HG03280 (cell line): Measurements from ENCODE around the gene ATP5F1D.

Source experiments
- ATAC-seq: cut with Tn5 transposase; IDR thresholded peaks from one replicate; pipeline ENCODE4 v1.9.1; 2021; ENCODE audit warnings: mild to moderate bottlenecking, moderate library complexity; ENCODE audit not compliant: unreplicated experiment

The ATP5F1D gene

DNA sequence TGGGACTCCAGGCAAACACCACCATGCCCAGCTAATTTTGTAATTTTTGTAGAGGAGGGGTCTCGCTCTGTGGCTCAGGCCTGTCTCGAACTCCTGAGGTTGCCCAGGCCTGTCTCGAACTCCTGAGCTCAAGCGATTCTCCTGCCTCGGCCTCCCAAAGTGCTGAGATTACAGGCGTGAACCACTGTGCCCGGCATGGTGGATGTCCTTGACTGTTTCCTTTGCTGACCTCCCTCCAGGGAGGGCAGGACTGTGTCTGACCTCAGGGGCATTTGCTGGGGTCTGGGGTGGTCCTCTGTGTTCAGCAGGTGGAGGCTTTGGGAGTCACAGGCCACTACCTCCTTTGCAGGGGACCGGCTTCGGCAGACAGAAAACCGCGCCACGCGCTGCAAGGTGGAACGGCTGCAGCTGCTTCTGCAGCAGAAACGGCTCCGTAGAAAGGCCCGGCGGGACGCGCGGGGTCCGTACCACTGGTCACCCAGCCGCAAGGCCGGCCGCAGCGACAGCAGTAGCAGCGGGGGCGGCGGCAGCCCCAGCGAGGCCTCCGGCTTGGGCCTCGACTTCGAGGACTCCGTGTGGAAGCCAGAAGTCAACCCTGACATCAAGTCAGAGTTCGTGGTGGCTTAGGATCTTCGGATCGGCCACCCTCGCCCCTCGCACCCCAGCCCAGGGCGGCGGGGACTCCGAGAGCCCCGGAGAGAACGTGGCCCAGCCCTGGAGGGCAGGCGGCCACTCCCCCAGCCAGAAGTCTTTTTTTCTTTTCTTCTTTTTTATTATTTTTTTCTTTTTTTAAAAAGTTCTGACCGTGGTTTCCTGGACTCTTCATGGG, 15.3 kb downstream of the ATP5F1D start:
- no peak for ATAC-seq

- ATAC-seq: no peak
Observed at GRCh38 chr19:1257475-1258162, 16.1 kb downstream of the ATP5F1D start.

DNA sequence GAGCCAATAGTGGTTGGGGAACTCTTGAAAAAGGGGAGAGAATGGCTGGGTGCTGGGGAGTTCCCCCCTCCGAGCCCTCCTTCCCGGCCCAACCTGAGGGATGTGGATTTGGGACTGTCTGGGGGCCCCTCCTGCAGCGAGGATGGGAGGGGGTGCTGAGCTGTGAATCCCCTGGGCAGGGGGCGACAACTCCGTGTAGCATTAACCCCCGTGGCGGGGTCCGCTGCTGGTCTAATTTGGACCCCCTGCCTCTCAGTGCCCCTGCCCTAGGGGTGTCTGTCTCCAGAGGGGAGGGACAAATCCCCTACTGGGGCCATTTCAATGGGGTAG, 16.6 kb downstream of the ATP5F1D start:
- ATAC-seq: no peak

- no peak for ATAC-seq
Observed at GRCh38 chr19:1258707-1259205, 17.2 kb downstream of the ATP5F1D start.

DNA sequence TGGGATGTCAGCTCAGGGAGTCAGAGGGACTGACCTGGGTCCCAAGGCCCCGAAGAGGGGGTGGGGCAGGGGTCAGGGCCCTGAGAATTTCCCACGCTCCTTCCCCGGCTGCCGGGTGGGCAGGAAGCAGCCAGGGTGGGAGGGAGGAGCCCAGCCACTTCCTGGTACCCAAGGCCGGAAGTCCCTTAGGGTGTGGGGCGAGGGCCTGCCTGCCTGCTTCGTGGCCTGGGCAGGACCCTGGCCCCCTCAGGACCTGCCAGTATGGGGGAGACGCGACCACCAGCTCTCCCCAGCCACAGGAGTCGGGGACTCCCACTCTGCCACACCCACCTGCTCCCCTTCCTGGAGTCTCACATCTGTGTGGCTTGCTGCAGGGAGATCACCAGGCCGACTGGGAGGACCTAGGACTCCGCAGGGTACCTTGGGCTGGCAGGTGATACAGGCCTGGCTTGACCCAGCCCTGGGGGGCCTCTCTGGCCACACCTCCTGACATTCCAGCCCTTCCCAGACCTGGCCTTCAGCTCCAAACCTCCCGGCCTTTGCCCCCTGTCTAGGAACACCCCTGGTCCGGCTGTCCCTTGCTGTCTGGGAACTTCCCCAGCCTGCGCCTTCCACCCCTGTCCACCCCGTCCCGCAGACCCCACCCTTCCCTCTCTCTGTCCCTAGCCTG, 17.8 kb downstream of the ATP5F1D start:
- peak; percentile 34 for ATAC-seq

DNA sequence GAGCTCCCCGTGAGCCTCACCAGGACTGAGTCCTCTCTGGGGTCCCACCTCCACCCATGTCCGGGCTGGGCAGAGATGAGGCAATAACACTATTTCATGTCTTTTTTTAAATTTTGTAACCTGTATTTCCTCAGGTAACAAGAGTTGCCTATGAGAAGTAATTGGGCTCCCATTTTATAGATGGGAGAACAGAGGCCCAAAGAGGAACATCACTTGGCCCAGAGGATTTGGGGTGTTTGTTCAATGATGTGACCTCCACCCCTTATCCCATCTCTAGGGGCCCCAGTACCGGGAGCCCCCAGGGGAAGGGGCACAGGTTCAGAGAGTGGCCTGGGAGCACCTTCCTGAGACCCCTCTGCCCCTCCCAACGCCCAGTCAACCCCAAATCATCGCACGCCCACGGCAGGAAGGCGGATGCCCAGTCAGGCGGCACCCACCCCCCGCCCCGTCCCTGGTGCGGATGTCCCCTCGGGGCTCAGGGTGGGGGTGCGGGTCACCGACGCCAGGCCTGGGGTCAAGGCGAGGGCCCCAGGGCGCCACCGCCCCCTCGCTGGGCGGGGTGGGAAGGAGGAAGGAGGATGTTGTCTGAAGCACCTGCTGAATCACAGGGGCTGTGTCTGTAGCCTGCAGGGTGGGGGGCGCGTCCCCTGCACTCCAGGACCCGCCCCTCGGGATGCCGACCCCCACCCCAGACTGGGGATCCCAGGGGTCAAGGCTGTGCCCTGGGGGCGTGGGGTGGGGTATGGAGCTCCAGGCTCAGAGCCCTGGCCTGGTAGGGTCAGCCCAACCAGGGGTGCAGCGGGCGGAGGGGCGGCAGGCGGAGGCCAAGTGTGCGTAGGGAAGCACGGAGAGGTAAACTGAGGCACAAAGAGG, 18.6 kb downstream of the ATP5F1D start:
- no peak for ATAC-seq

- peak; percentile 66 for ATAC-seq
Observed at GRCh38 chr19:1260749-1261537, 19.4 kb downstream of the ATP5F1D start.

GRCh38 chr19:1261538-1261797, 19.9 kb downstream of the ATP5F1D start:
- no peak for ATAC-seq

DNA sequence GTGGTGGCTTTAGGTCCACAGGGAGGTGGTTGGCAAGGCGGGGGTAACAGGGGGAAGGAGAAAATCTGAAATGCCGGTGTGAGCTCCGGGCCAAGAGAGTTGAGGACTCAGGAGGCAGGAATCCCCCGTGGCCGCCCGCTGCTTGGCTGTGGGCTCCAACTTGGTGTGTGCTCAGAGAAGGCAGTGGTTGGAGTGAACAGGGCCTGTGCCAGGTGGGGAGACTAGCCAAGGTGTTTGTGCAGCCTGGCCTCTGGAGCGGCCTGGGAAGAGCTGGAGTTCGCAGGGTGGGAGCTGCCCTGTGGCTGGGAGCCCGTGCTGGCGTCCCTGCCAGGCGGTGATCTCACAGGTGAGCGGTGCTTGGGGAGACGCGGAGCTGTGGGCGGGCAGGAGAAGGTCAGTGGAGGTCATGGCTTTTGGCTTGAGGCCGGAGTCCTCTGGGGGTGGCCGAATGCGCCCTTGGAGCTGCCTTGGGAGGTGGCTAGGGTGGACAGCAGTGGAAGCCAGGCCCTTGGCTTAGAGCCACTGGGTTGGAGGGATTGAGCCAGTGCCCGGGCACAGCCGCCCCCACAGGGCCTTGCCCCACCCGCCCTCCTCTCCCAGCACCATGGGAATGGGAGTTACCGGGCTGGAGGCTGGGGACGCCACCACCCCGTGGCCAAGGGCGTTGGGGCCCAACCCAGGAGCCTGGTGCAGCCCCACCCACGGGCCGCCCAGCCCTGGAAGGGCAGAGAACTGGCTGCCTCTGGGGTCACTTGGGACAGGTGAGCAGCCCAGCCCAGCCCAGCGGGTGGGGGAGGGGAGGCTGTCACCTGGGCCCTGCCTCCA, 20.5 kb downstream of the ATP5F1D start:
- ATAC-seq: no peak

- ATAC-seq: no peak
Observed at GRCh38 chr19:1262623-1263123, 21.1 kb downstream of the ATP5F1D start.

DNA sequence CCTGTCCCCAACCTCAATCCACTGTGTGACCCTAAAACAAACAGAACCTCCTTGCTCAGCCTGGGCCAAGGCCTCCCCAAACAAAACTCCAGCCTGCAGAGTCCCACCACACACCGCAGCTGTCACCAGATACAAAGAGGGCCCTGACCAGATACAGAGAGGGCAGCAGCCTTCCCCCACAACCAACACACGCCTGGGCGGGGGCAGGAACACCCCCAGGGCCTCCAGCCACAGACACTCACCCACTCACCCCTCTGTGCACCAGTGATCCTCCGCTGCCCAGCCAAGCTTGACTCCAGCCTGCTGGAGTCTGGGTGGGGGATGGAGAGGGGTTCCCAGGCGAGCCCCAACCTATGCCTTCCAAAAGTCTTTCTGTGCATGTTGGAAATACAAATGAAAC, 21.6 kb downstream of the ATP5F1D start:
- no peak for ATAC-seq

DNA sequence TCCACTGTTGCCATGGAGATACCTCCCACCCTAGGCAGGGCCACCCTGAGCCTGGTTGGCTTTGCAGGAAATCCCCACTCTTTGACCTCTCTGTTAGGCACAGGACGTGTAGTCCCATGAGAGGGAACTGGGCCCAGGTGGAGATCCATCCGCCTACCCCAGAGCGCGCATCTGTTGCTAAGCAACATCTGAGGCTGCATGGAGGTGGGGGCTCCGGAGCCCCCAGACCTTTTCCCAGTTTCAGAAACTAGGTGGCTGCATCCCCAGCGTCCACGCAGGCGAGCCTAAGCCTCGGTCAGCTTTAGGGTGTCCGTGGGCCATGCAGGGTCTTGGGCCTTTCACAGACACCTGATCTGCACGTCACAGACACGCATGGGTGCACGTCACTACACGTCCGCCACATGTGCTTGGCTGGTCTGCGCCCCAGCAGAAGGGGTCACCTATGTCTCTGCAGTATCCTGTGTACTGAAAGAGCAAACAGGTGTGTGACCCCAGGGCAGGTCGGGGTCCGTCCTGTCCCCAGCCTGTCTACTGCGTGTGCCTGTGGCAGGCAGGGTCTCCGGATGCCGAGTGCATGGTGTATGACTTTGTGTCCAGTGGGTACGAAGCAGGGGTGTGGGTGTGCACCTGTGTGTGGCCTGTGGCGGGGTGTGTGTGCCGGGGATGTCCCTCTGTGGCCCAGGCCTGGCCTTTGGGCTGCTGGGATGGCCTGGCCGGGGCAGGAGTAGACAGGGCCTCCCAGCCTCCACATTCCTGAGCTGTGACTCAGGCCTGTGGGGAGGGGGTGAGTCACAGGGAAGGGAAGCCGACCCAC, 23.5 kb downstream of the ATP5F1D start:
- ATAC-seq: no peak

DNA sequence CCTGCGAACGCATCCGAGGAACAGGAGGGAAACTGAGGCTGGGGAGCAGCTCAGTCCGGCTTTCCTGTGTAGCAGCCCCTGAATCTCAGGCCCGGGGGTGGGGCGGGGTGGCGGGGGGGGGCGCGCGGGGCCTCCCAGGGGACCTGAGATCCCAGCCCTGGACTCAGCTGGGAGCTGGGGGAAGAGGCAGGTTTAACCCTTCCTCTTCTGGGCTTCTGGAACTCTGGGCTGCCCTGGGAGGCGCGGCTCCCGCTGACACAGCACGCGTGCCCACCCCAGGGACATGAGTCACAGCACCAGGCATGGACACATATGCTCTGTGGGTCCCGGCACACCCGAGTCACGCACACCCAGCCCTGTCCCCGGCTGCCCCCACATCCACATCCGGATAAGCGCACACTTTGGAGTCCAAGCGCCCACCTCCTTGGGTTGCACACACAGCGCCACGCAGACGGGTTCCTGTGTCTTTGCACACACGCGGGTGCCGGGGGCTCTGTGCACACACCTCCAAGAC, 24.1 kb downstream of the ATP5F1D start:
- no peak for ATAC-seq

DNA sequence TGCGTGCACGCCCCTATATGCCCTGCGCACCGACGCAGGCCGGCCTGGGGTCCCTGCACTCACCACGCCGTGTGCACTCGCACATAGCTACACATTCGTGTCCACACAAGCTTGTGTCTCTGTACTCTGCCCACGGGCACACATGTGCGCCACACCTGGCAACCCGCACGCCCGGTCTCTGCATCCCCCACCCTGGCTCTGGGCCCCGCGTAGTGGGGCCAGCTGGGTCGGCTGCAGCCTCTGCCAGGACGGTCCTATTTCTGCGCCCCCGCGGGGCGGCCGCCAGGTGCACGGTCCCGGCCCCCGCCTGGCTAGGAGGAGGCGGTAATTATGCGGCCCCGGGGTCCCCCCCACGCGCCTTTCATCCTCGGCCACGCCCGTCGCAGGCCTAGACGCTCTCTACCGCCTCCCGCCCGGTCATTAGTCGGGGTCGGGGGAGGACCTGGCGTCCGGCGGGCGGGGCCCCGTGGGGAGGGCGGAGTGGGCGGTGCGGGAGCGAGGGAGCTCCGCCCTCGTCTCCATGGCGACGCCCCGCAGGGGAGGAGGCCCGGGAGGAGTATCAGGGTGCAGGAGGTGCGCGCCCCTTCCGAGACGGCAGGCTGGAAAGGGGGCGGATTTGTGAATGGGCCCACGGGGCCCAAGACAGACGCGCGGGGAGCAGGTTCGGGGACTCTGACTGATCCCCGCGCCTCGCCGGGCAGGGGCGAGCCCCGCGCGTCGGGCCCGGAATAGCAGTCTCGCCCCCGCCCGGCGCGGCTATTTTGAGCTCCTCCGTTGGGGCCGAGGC, 24.8 kb downstream of the ATP5F1D start:
- ATAC-seq: peak; percentile 31

DNA sequence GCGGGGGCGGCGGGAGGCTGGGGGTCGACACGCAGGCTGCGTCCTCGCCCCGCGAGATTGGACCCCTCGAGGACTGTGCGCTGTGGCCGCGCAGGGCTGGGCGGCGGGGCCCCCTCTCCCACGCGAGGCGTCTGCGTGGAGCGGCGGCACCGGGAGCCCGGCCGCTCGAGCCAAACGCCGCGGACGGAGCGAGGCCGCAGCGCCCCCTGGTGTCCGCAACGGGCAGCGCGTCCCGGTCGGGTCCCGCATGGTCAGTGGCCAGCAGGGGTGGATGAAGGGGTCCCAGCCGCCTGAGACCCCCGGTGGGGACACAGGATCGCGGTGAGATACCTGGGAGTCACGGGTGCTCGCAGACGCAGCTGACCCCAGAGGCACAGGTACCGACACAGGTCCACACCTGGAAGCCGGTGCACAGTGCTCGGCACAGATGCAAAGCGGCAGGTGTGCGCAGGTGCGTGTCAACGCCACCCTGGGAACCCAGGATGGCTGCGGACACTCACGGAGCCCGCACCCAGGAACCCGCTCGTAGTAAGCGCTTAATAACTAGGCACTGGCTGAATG, 25.4 kb downstream of the ATP5F1D start:
- ATAC-seq: peak; percentile 25

DNA sequence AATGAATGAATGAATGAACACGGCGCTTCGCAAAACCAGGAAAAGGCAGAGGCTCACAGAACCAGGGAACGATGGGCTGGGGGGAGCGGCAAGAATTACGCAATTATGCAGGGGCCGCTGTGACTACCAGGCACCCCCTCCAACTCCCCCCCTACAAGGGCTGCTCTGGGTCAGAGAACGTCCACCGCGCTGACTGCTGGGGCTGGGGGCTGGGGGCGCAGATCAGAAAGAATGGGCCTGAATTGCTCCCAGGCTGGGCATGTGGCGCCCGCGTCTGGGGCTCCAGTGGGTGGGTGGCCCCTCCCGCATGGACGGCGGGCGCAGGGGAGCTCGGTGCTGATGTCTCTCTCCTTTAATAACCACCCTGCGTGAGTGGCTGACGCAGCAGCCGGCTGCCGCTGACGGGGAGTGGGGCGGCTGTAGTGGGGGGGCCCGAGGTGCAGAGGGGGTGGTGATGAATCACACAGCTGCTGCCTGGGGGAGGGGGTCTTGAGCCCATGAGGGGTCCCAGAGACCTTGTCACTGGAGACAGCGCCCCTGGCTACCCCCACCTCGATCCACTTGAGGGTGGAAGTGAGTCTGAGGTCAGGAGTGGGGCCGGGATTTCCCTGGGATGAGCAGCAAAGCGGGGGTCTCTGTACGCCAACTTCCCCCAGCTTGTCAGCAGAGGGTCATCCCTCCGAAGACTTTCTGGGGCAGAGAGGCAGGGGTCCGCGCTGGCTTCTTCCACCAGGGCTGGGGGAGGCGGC, 26.1 kb downstream of the ATP5F1D start:
- no peak for ATAC-seq
